GM23338 (cell line): ENCODE results near the gene RAB3IP. TPM values are rescaled to one million over a fixed set of nuclear protein-coding genes. Genes with fewer than 3 reads are reported as not detected.

ENCODE experiments used
- ATAC-seq: fragments of 200-7000 bp; cut with Tn5 transposase; 3 replicates; pipeline ENCODE4 v1.9.1; 2020
- DNase-seq: peaks from one replicate; pipeline ENCODE4 v3.0.0-alpha.2; 2015; ENCODE audit warnings: low spot score
- H2AFZ ChIP-seq: fragments of 200-600 bp; sonication (generic); 2 replicates; pipeline ENCODE4 v1.8.0; 2016; ENCODE audit warnings: antibody characterized with exemption, mild to moderate bottlenecking, moderate library complexity
- H3F3A ChIP-seq: fragments of 200-600 bp; sonication (generic); replicated peaks from 2 replicates; pipeline ENCODE4 v1.8.0; 2017; ENCODE audit warnings: antibody characterized with exemption, mixed run types, low read depth
- H3K27ac ChIP-seq: fragments of 200-600 bp; sonication (generic); 2 replicates; pipeline ENCODE4 v1.6.1; 2016; ENCODE audit warnings: low read depth
- H3K27me3 ChIP-seq: fragments of 200-600 bp; sonication (generic); 2 replicates; pipeline ENCODE4 v1.8.0; 2016; ENCODE audit warnings: mild to moderate bottlenecking, mixed run types, moderate library complexity; ENCODE audit not compliant: insufficient read depth
- H3K36me3 ChIP-seq: fragments of 200-600 bp; sonication (generic); 2 replicates; pipeline ENCODE4 v1.8.0; 2016; ENCODE audit warnings: mild to moderate bottlenecking; ENCODE audit not compliant: insufficient read depth
- H3K4me1 ChIP-seq: fragments of 200-600 bp; sonication (generic); 2 replicates; pipeline ENCODE4 v1.8.0; 2016; ENCODE audit warnings: mild to moderate bottlenecking, moderate library complexity; ENCODE audit not compliant: insufficient read depth
- H3K4me2 ChIP-seq: fragments of 200-600 bp; sonication (generic); 2 replicates; pipeline ENCODE4 v1.7.1; 2017; ENCODE audit warnings: mixed run types
- H3K4me3 ChIP-seq: fragments of 200-600 bp; sonication (generic); 2 replicates; pipeline ENCODE4 v1.6.1; 2016; ENCODE audit warnings: mixed run types
- H3K79me2 ChIP-seq: fragments of 200-600 bp; sonication (generic); replicated peaks from 2 replicates; pipeline ENCODE4 v1.8.0; 2017; ENCODE audit warnings: mild to moderate bottlenecking; ENCODE audit not compliant: insufficient read depth
- H3K9me2 ChIP-seq: fragments of 200-600 bp; sonication (generic); 2 replicates; pipeline ENCODE4 v1.8.0; 2017; ENCODE audit not compliant: insufficient read depth
- H4K20me1 ChIP-seq: fragments of 200-600 bp; sonication (generic); replicated peaks from 2 replicates; pipeline ENCODE4 v1.8.0; 2017; ENCODE audit warnings: mild to moderate bottlenecking; ENCODE audit not compliant: insufficient read depth
- H3K27ac Mint-ChIP-seq: 2 replicates; pipeline ENCODE4 v1.8.0; 2020; ENCODE audit warnings: inconsistent platforms, mild to moderate bottlenecking, moderate library complexity, mixed read lengths
- H3K27me3 Mint-ChIP-seq: 3 replicates; pipeline ENCODE4 v1.8.0; 2022; ENCODE audit warnings: low read depth, mild to moderate bottlenecking, moderate library complexity, mixed read lengths, inconsistent platforms; ENCODE audit not compliant: insufficient read depth, poor library complexity
- H3K36me3 Mint-ChIP-seq: 3 replicates; pipeline ENCODE4 v1.8.0; 2021; ENCODE audit warnings: low read depth, mild to moderate bottlenecking, inconsistent platforms, moderate library complexity, mixed read lengths
- H3K4me1 Mint-ChIP-seq: 3 replicates; pipeline ENCODE4 v1.8.0; 2020; ENCODE audit warnings: mild to moderate bottlenecking, inconsistent platforms, mixed read lengths
- H3K4me3 Mint-ChIP-seq: 3 replicates; pipeline ENCODE4 v1.8.0; 2021; ENCODE audit warnings: moderate library complexity, mild to moderate bottlenecking, inconsistent platforms, mixed read lengths
- H3K9me3 Mint-ChIP-seq: 3 replicates; pipeline ENCODE4 v1.8.0; 2020; ENCODE audit warnings: moderate library complexity, mild to moderate bottlenecking, inconsistent platforms, mixed read lengths
- CREB1 ChIP-seq: fragments of 250-450 bp; sonication (Bioruptor Pico); IDR thresholded peaks from 2 replicates; pipeline ENCODE4 v1.5.0; 2020; ENCODE audit warnings: low read depth, mild to moderate bottlenecking, moderate library complexity
- EZH2 ChIP-seq: fragments of 200-600 bp; sonication (generic); IDR thresholded peaks from one replicate; pipeline ENCODE4 v1.8.0; 2017; ENCODE audit warnings: antibody characterized with exemption, mild to moderate bottlenecking, low read depth; ENCODE audit not compliant: unreplicated experiment
- EZH2phosphoT487 ChIP-seq: fragments of 200-600 bp; sonication (generic); IDR thresholded peaks from one replicate; pipeline ENCODE4 v1.8.1; 2018; ENCODE audit warnings: antibody characterized with exemption; ENCODE audit not compliant: unreplicated experiment
- JUNB ChIP-seq: IDR thresholded peaks from one replicate; pipeline ENCODE4 v1.6.1; 2016; ENCODE audit warnings: antibody characterized with exemption; ENCODE audit not compliant: unreplicated experiment
- NANOG ChIP-seq: IDR thresholded peaks from 2 replicates; pipeline ENCODE4 v1.6.1; 2016; ENCODE audit warnings: antibody characterized with exemption, borderline replicate concordance
- POLR2AphosphoS5 ChIP-seq: IDR thresholded peaks from 2 replicates; pipeline ENCODE4 v1.6.1; 2016; ENCODE audit warnings: antibody characterized with exemption, low read depth
- STAT1 ChIP-seq: IDR thresholded peaks from one replicate; pipeline ENCODE4 v1.6.1; 2016; ENCODE audit warnings: antibody characterized with exemption; ENCODE audit not compliant: unreplicated experiment
- ZNF114 ChIP-seq: fragments of 250-450 bp; sonication (Bioruptor Pico); IDR thresholded peaks from 2 replicates; pipeline ENCODE4 v1.5.0; 2020; ENCODE audit warnings: mild to moderate bottlenecking, moderate library complexity
- ZNF331 ChIP-seq: fragments of 250-450 bp; sonication (Bioruptor Pico); IDR thresholded peaks from 2 replicates; pipeline ENCODE4 v1.5.0; 2020; ENCODE audit warnings: low read depth, mild to moderate bottlenecking, moderate library complexity
- polyA plus RNA-seq: library from polyadenylated mRNA; unstranded; fragments of >200 nt; fragmentation: Nextera tagmentation; extraction: Ambion mirVana; gene quantifications from 2 replicates; pipeline ENCODE4 v1.2.1, GENCODE V29; 2016
- total RNA-seq: library from RNA; depleted of rRNA; stranded (reverse); fragments of >200 nt; shearing (Covaris generic); gene quantifications from 2 replicates; pipeline ENCODE4 v1.2.3, GENCODE V29; 2014
- TF ChIP-seq, protein P1 (sequence below): IDR thresholded peaks from 2 replicates; pipeline ENCODE4 v1.6.1; 2016; ENCODE audit warnings: antibody characterized with exemption
- TF ChIP-seq, protein P2 (sequence below): fragments of 250-450 bp; sonication (Bioruptor Pico); IDR thresholded peaks from 2 replicates; pipeline ENCODE4 v1.5.0; 2020; ENCODE audit warnings: mild to moderate bottlenecking, moderate library complexity
- TF ChIP-seq, protein P3 (sequence below): IDR thresholded peaks from one replicate; pipeline ENCODE4 v1.6.1; 2018; ENCODE audit warnings: antibody characterized with exemption; ENCODE audit not compliant: unreplicated experiment
- TF ChIP-seq, protein P4 (sequence below), 2 experiments: fragments of 200-600 bp in 1 of 2; sonication (generic) in 1 of 2; conservative IDR thresholded peaks; 2 replicates each; pipeline versions ENCODE4 v1.5.1 to v1.6.1; 2016 to 2017; ENCODE audit warnings: antibody characterized with exemption in 2 of 2, low read depth in 2 of 2, mild to moderate bottlenecking in 2 of 2, moderate library complexity in 1 of 2

RAB3IP gene
- total and polyA plus RNA-seq, 2 experiments from 2014 or later: 48.6 TPM

GRCh38 chr12:69837191-69837590 lies 98.5 kb downstream of the RAB3IP start:
- Mint-ChIP-seq H3K36me3 (no peaks in the 10 kb centered on the region), H3K9me3 (no peaks in the 10 kb centered on the region), H3K4me3 (no peak overlapping the region), H3K4me1 (no peaks in the 10 kb centered on the region), H3K27me3 (peaks cover 2% of the 10 kb centered on the region), H3K27ac (no peak overlapping the region)
- no peaks in the 10 kb centered on the region for H3F3A ChIP-seq
- H3K27ac ChIP-seq: no peak overlapping the region
- H4K20me1 ChIP-seq: no peaks in the 10 kb centered on the region
- no peak for TF ChIP-seq POLR2AphosphoS5
- TF ChIP-seq ZNF114: no peak
- TF ChIP-seq, protein P1, sequence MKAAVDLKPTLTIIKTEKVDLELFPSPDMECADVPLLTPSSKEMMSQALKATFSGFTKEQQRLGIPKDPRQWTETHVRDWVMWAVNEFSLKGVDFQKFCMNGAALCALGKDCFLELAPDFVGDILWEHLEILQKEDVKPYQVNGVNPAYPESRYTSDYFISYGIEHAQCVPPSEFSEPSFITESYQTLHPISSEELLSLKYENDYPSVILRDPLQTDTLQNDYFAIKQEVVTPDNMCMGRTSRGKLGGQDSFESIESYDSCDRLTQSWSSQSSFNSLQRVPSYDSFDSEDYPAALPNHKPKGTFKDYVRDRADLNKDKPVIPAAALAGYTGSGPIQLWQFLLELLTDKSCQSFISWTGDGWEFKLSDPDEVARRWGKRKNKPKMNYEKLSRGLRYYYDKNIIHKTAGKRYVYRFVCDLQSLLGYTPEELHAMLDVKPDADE: no peak
- TF ChIP-seq, protein P2, sequence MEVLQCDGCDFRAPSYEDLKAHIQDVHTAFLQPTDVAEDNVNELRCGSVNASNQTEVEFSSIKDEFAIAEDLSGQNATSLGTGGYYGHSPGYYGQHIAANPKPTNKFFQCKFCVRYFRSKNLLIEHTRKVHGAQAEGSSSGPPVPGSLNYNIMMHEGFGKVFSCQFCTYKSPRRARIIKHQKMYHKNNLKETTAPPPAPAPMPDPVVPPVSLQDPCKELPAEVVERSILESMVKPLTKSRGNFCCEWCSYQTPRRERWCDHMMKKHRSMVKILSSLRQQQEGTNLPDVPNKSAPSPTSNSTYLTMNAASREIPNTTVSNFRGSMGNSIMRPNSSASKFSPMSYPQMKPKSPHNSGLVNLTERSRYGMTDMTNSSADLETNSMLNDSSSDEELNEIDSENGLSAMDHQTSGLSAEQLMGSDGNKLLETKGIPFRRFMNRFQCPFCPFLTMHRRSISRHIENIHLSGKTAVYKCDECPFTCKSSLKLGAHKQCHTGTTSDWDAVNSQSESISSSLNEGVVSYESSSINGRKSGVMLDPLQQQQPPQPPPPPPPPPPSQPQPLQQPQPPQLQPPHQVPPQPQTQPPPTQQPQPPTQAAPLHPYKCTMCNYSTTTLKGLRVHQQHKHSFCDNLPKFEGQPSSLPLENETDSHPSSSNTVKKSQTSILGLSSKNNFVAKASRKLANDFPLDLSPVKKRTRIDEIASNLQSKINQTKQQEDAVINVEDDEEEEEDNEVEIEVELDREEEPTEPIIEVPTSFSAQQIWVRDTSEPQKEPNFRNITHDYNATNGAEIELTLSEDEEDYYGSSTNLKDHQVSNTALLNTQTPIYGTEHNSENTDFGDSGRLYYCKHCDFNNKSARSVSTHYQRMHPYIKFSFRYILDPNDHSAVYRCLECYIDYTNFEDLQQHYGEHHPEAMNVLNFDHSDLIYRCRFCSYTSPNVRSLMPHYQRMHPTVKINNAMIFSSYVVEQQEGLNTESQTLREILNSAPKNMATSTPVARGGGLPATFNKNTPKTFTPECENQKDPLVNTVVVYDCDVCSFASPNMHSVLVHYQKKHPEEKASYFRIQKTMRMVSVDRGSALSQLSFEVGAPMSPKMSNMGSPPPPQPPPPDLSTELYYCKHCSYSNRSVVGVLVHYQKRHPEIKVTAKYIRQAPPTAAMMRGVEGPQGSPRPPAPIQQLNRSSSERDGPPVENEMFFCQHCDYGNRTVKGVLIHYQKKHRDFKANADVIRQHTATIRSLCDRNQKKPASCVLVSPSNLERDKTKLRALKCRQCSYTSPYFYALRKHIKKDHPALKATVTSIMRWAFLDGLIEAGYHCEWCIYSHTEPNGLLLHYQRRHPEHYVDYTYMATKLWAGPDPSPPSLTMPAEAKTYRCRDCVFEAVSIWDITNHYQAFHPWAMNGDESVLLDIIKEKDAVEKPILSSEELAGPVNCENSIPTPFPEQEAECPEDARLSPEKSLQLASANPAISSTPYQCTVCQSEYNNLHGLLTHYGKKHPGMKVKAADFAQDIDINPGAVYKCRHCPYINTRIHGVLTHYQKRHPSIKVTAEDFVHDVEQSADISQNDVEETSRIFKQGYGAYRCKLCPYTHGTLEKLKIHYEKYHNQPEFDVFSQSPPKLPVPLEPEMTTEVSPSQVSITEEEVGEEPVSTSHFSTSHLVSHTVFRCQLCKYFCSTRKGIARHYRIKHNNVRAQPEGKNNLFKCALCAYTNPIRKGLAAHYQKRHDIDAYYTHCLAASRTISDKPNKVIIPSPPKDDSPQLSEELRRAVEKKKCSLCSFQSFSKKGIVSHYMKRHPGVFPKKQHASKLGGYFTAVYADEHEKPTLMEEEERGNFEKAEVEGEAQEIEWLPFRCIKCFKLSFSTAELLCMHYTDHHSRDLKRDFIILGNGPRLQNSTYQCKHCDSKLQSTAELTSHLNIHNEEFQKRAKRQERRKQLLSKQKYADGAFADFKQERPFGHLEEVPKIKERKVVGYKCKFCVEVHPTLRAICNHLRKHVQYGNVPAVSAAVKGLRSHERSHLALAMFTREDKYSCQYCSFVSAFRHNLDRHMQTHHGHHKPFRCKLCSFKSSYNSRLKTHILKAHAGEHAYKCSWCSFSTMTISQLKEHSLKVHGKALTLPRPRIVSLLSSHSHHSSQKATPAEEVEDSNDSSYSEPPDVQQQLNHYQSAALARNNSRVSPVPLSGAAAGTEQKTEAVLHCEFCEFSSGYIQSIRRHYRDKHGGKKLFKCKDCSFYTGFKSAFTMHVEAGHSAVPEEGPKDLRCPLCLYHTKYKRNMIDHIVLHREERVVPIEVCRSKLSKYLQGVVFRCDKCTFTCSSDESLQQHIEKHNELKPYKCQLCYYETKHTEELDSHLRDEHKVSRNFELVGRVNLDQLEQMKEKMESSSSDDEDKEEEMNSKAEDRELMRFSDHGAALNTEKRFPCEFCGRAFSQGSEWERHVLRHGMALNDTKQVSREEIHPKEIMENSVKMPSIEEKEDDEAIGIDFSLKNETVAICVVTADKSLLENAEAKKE (CRISPR knock-in tag): no peak
- TF ChIP-seq, protein P3, sequence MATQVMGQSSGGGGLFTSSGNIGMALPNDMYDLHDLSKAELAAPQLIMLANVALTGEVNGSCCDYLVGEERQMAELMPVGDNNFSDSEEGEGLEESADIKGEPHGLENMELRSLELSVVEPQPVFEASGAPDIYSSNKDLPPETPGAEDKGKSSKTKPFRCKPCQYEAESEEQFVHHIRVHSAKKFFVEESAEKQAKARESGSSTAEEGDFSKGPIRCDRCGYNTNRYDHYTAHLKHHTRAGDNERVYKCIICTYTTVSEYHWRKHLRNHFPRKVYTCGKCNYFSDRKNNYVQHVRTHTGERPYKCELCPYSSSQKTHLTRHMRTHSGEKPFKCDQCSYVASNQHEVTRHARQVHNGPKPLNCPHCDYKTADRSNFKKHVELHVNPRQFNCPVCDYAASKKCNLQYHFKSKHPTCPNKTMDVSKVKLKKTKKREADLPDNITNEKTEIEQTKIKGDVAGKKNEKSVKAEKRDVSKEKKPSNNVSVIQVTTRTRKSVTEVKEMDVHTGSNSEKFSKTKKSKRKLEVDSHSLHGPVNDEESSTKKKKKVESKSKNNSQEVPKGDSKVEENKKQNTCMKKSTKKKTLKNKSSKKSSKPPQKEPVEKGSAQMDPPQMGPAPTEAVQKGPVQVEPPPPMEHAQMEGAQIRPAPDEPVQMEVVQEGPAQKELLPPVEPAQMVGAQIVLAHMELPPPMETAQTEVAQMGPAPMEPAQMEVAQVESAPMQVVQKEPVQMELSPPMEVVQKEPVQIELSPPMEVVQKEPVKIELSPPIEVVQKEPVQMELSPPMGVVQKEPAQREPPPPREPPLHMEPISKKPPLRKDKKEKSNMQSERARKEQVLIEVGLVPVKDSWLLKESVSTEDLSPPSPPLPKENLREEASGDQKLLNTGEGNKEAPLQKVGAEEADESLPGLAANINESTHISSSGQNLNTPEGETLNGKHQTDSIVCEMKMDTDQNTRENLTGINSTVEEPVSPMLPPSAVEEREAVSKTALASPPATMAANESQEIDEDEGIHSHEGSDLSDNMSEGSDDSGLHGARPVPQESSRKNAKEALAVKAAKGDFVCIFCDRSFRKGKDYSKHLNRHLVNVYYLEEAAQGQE: no peak
- no peak for TF ChIP-seq STAT1
- no peak for TF ChIP-seq EZH2phosphoT487
- TF ChIP-seq NANOG: no peak
- TF ChIP-seq ZNF331 (CRISPR knock-in tag): no peak
- TF ChIP-seq JUNB: no peak
- no peak for TF ChIP-seq EZH2
- TF ChIP-seq, protein P4, sequence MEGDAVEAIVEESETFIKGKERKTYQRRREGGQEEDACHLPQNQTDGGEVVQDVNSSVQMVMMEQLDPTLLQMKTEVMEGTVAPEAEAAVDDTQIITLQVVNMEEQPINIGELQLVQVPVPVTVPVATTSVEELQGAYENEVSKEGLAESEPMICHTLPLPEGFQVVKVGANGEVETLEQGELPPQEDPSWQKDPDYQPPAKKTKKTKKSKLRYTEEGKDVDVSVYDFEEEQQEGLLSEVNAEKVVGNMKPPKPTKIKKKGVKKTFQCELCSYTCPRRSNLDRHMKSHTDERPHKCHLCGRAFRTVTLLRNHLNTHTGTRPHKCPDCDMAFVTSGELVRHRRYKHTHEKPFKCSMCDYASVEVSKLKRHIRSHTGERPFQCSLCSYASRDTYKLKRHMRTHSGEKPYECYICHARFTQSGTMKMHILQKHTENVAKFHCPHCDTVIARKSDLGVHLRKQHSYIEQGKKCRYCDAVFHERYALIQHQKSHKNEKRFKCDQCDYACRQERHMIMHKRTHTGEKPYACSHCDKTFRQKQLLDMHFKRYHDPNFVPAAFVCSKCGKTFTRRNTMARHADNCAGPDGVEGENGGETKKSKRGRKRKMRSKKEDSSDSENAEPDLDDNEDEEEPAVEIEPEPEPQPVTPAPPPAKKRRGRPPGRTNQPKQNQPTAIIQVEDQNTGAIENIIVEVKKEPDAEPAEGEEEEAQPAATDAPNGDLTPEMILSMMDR (conservative IDR thresholded peaks at IDR 0.05; ENCODE audit: low read depth in 2 of 2): no peak; a peak in 1 of 4 replicates
- TF ChIP-seq CREB1: no peak
- no peak overlapping the region for H3K4me3 ChIP-seq
- ATAC-seq: no peak; the same call in 1 of the 3 replicates
- H3K4me2 ChIP-seq: no peak overlapping the region
- no peaks in the 10 kb centered on the region for H3K36me3 ChIP-seq
- no peaks in the 10 kb centered on the region for H3K4me1 ChIP-seq
- no peak for DNase-seq
- no peaks in the 10 kb centered on the region for H3K79me2 ChIP-seq
- H2AFZ ChIP-seq: no peak overlapping the region
- no peaks in the 10 kb centered on the region for H3K27me3 ChIP-seq
- no peaks in the 10 kb centered on the region for H3K9me2 ChIP-seq
